Mesenteric fat pad (tissue), 1 donor: ENCODE results near the gene UNCX. TPM values are rescaled to one million over a fixed set of nuclear protein-coding genes. Genes with fewer than 3 reads are reported as not detected.

Experiments used
- DNase-seq: peaks from one replicate; pipeline ENCODE4 v3.0.0-alpha.2; 2020; ENCODE audit warnings: low spot score
- total RNA-seq: library from RNA; stranded (reverse); fragmentation: NEBNext Ultra II Directional; extraction: Animal tissue kit (Norgen Biotek cat#: 25700); gene quantifications from one replicate; pipeline ENCODE4 v1.2.1, GENCODE V29; 2021
- donor health status: DM: yes; HTN: yes; CAD: no.

Gene UNCX
- total RNA-seq, 1 donor from 2014 or later, result not detected

- no peak for DNase-seq
These were observed 1.2 kb upstream of the UNCX start for GRCh38 chr7:1231214-1232102.

GRCh38 chr7:1232103-1232466 is 587 bp upstream of the UNCX start:
- DNase-seq, result no peak

GRCh38 chr7:1233333-1234048 is 819 bp downstream of the UNCX start:
- DNase-seq, result no peak

DNA sequence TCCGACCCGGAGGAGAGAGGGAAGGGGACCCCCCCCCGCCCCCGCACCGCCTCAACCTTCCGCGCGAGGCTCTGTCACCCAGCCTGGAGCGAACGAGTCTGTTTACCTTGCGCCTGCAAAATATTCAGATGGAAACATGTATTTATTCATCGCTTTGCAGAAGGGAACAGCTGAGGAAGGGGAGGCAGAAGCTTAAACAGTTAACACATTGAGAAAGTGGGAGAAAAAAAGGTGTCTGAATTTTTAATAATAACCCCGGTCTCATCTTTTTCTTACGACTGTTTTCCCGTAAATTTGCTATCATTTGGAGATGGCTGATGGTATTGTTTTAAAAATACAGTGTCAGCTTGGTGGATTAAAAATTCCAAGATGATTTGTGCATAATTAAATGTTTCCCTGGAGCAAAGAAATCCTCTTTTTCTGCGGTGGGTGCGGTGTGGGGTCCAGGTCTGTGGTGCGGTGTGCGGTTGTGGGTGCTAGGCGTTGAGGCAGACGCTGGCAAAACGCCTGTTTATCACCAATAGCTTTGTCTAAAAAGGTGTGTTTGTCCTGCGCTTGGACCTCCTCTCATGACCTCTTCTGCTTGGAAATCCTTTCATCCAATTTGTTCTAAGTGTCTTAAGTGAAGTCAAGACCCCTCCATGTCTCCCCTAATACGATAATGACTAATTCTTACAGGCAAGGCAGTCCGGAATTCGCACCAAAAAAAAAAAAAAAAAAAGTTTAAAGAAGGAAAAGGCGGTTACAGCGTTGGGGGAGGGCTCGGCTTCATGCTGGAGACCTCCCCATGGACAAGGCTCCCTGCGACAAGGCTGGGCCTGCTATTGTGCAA is 1.6 kb downstream of the UNCX start:
- DNase-seq, result no peak

DNA sequence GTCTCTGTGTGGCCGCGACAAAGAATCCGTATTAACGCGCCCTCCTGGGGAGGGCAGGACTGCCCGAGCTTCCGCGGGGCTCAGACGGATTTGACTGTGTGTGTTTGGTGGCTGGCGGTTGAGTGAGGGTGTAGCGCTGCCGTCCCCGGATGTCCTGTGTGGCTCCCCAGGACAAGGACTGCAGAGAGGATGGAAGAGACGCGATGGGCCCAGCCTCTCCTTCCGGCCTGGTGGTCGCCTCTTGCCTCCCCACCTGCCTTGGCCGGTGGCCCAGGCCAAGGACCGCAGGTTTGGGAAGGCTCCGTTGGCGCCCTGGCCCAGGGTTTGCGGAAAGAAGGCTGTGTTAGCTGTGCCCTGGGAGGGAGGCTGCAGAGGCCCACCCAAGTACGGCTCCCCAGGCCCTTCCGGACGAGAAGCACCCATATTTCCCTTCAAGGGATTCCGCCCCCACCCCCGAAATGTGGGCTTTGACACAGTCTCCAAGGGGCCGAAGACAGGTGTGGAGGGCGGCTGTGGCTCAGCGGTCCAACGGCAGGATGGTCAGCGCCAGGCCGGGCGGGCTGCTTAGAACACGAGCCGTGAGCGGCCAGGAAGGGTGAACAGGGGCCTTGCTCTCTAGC is 2.3 kb downstream of the UNCX start:
- DNase-seq, result no peak

- no peak for DNase-seq
These were observed 2.9 kb downstream of the UNCX start for GRCh38 chr7:1235501-1236131.

DNA sequence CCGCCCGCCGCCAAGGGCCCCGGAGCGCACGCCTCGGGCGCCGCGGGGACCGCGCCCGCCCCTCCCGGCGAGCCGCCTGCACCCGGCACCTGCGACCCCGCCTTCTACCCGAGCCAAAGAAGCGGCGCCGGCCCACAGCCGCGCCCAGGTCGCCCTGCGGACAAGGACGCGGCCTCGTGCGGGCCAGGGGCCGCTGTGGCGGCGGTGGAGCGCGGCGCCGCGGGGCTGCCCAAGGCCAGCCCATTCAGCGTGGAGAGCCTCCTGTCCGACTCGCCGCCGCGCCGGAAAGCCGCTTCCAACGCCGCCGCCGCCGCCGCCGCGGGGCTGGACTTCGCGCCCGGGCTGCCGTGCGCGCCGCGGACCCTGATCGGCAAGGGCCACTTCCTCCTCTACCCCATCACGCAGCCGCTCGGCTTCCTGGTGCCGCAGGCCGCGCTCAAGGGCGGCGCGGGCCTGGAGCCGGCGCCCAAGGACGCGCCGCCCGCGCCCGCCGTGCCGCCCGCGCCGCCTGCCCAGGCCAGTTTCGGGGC is 3.5 kb downstream of the UNCX start:
- no peak for DNase-seq

DNA sequence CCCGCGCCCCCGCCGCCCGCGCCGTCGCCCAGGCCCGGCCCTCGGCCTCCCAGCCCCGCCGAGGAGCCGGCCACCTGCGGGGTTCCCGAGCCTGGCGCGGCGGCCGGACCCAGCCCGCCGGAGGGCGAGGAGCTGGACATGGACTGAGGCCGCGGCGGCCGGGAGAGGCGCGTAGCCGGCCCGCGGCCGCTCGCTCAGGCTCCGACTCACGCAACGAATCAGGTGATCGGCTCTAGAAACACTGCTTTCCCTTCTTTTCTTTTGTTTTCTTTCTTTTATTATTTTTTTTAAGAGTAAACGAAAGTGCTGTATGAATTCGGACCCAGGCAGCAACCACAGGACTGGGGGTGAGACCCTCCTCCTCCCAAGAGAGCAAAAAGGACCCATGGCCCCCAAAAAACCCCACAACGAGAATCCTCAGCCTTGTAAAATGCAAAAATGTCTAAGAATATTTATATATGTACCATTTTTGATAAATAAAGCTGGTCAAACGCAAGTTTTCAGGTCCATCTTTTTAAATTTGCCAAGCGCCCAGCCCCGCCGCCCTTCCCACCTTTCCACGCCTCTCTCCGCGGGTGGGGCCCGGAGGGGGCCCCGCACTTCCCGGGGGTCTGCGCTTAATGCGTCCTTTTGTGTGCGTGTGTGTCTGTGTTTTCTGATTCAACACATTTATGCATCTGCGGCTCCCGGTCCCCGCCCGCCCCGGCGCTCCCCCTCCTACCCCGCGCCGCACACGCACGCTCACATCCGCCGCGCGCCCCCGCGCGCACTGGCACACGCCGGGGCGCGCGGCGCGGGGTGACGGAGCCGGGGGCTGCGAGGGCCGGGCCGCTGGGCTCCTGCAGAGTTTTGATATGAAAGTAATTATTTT is 4.4 kb downstream of the UNCX start:
- no peak for DNase-seq

DNA sequence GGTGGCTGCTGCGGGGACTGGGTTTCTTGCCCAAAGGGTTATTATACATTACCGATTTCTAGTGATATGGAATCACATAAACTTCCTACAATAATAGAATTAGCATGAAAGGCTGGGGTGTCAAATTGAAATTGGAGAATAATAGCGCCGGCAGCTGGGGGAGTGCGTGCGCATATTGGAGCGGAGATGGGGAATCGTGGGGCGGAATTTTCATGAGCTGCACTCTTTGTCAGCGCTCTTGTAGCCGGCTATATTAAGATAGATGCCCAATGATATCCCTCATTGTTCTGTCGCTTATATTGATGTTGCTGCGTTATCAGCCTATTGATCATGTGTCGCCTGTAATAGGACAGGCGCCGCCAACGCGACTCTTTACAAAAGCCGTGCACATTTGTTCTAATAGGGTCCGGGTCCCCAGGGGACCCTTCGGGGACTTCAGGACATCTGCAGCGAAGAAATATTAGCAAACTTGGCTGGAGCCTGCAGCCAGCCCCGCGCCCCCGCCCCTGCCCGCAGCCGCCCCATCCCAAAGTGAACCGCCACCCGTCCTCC is 5.1 kb downstream of the UNCX start:
- no peak for DNase-seq

DNA sequence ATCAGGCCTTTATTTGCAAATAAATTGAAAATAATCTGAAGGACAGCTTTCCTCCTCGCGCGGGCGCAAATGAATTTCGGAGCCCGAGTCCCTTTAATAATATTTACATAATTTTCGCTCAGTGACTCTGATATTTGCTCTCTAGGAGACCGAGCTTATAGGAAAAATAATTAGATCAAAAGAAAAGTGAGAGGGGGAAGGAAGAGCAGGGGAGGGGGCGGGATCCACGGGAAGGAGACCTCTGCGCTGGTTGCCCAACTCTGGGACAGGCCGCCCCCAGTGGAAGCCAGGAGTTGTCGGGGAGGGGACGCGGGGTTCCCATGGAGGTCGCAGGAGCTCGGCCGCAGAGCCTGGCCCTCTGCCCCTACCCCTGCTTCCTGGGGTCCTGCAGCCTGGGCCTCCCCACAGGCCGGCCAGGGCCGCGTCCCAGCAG is 5.8 kb downstream of the UNCX start:
- DNase-seq, result no peak

- no peak for DNase-seq
These were observed 6.5 kb downstream of the UNCX start for GRCh38 chr7:1238931-1239802.

GRCh38 chr7:1239803-1240516 is 7.3 kb downstream of the UNCX start:
- no peak for DNase-seq

DNA sequence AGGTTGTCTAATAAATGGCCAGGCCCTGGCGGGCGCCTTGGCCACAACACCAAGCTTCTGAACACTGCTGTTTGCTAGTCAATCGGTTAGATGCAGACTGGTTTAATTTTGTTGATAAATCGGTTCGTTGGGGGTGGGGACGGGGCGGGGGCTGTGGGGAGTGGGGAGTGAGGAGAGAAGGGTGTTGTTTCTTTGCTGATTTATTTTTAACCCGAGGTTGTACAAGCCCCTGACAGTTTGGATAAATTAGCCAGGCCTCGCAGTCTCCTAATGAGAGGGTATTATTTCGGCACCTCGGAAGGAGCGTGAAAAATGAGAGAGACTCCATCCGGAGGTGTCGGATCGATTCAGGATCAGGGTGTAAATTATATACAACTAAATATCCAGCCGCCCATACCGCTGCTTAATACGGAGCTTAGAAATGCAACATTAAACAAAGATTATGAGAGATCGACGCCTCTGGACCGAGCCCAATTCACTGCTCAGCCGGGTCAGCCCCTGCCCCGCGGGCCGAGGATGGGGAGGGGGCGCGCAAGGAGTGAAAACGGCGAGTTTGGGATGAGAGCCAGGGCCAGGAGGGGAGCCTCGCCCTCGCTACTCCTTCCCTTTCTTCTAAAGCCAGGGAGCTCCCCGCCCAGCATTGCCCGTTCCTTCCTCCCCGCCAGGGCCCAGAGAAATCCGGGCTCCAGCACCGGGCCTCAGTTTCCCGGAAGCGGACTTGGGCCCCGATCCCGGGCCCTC is 8.0 kb downstream of the UNCX start:
- DNase-seq, result no peak

DNA sequence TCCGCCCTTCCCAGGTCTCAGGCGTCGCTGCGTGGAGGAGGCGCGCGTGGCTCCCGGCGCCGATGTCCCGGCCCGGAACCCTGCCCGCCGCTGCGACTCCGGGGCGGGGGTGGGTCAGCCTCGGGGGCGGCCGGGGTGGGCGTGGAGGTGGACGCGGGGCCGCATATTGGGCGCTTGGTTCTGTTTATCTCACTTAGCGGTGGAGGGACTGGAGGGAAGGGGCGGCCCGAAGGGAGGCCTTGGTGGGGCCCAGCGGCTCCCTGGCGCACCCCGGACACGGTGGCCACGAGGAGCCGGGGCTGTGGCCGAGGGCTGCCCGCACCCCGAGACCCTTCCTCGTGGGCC is 8.6 kb downstream of the UNCX start:
- no peak for DNase-seq

DNA sequence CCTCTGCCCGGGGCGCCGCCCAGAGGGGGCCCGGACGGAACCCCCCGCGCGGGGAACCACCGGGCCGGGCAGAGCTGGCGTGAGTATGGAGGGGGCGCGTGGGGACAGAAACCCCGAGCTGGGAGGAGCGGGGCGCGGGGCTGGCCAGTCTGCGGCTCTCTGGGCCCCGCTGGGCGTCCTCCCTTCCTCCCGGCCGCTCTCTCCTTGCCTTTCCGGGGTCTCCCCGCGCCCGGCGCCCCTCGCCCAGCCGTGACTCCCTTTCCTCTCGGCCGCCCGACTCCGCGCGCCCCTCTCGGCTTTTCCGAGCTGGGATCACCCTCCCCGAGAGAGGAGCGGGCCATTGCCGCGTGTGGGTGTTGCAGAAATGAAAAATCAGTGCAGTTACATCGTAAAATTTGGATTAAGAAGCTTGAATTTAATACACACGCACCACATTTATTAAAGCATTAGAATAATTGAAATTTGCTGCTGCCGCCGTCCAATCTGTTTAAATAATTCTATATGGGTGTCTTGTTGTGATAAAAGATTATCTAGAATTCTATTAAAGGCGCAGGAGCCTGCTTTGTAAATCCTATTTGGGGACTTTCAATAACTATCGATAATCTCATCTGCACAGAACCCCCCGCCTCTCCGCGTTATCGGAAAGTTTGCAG is 9.1 kb downstream of the UNCX start:
- no peak for DNase-seq

DNA sequence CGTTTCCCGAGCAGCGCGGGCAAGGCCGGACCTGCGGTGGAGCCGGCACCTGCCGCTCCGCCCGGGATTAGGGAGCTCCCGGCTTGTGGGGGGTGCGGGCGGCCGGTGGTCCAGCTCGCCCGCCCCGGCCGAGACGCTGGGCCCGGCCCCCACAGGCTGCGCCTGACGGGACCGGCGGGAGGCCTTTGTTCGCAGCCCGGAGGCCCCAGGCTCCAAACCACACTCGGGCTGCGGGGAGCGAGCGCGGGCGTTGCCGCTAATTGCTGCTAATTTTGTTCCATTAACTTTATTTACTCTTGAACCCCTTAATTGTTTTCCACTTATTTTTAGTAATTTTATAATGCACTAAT is 9.6 kb downstream of the UNCX start:
- no peak for DNase-seq
